PC-9 (cell line): Measurements from ENCODE around the gene ORC3.

Experiments
- EZH2 ChIP-seq: fragments of 200-600 bp; sonication (generic); IDR thresholded peaks from 2 replicates; pipeline ENCODE4 v1.8.0; 2017; ENCODE audit warnings: antibody characterized with exemption, low read depth
- TF ChIP-seq, protein P1 (sequence below): fragments of 200-600 bp; sonication (generic); conservative IDR thresholded peaks from 2 replicates; pipeline ENCODE4 v1.6.1; 2017; ENCODE audit warnings: mixed run types, antibody characterized with exemption, mild to moderate bottlenecking, moderate library complexity

DNA sequence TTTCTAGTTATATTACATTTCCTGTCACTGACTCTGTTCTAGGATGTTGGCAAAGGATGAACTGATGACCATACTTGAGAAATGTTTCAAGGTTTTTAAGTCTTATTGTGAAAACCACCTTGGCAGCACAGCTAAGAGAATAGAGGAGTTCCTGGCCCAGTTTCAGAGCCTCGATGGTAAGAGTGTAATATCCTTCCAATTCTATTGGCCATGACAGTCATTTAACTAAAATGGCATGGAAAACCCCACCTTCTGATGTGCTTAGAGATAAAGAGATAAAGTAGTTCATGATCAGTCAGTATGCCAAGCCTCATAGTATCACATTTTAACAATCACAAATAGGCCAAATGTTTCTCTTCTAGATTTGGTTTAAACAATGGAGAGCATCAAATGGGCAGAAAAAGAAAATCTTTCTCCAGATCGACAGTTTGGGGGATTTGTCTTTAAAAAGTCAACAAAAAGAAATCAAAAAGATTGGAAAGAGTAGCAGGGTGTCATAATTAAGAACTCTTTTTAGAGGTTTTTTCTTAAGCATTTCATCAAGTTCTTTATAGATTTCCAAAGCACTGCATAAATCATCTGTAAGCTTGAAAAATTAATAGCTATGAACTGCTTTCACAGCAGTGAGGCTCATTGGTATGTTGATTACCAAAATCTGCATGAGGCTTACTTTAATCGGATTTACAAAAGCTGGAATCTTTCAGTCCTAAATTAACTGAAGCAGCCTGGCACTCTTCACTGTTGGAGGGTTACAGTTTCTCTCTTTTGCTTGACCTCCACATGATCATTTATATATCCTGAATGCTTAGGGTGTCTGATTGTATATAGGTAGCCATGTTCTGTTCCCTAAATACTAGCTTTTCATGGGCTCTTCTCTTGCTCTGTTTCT, 63.4 kb downstream of the ORC3 start:
- TF ChIP-seq, protein P1, sequence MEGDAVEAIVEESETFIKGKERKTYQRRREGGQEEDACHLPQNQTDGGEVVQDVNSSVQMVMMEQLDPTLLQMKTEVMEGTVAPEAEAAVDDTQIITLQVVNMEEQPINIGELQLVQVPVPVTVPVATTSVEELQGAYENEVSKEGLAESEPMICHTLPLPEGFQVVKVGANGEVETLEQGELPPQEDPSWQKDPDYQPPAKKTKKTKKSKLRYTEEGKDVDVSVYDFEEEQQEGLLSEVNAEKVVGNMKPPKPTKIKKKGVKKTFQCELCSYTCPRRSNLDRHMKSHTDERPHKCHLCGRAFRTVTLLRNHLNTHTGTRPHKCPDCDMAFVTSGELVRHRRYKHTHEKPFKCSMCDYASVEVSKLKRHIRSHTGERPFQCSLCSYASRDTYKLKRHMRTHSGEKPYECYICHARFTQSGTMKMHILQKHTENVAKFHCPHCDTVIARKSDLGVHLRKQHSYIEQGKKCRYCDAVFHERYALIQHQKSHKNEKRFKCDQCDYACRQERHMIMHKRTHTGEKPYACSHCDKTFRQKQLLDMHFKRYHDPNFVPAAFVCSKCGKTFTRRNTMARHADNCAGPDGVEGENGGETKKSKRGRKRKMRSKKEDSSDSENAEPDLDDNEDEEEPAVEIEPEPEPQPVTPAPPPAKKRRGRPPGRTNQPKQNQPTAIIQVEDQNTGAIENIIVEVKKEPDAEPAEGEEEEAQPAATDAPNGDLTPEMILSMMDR = no peak
- TF ChIP-seq EZH2 = no peak
